Stomach (tissue), 9 donors: ENCODE measurements around the gene IL10RB. TPM values are rescaled to one million over a fixed set of nuclear protein-coding genes. Genes with fewer than 3 reads are reported as not detected.

Experiments used
- DNase-seq, 2 donors: peaks; one replicate each; pipeline versions ENCODE4 v3.0.0 to v3.0.0-alpha.2; 2013 to 2019
- H3K27ac ChIP-seq, 5 donors: fragments of 200-600 bp in 4 of 5; sonication (generic) in 4 of 5; one replicate each; pipeline ENCODE4 v1.5.1; 2013 to 2019; ENCODE audit warnings: mild to moderate bottlenecking in 1 of 5, moderate library complexity in 1 of 5
- H3K27me3 ChIP-seq, 3 donors: fragments of 200-600 bp; sonication (generic); one replicate each; pipeline ENCODE4 v1.5.1; 2017 to 2019; ENCODE audit warnings: mixed run types in 1 of 3
- H3K36me3 ChIP-seq, 4 donors: fragments of 200-600 bp; sonication (generic); 1 replicate in 3 of 4; 2 replicates in 1 of 4; pipeline ENCODE4 v1.5.1; 2016 to 2019
- H3K4me1 ChIP-seq, 4 donors: fragments of 200-600 bp; sonication (generic); one replicate each; pipeline ENCODE4 v1.5.1; 2016 to 2019
- H3K4me3 ChIP-seq, 4 donors: fragments of 200-600 bp; sonication (generic) in 3 of 4; one replicate each; pipeline ENCODE4 v1.5.1; 2016 to 2019; ENCODE audit warnings: mild to moderate bottlenecking in 1 of 4
- H3K9me3 ChIP-seq, 4 donors: fragments of 200-600 bp; sonication (generic); one replicate each; pipeline ENCODE4 v1.5.1; 2016 to 2019
- EP300 ChIP-seq: sonication (generic); formaldehyde crosslinking; IDR thresholded peaks from one replicate; pipeline ENCODE4 v1.6.1; 2017; ENCODE audit warnings: antibody characterized with exemption
- POLR2A ChIP-seq, 4 donors: fragments of 450-650 bp; IDR thresholded peaks; one replicate each; pipeline ENCODE4 v1.6.1; 2016; ENCODE audit warnings: antibody characterized with exemption in 4 of 4, control low read depth in 2 of 4, mild to moderate bottlenecking in 1 of 4, moderate library complexity in 1 of 4
- POLR2AphosphoS5 ChIP-seq, 3 donors: sonication (generic); formaldehyde crosslinking; IDR thresholded peaks; one replicate each; pipeline ENCODE4 v1.6.1; 2016; ENCODE audit warnings: antibody characterized with exemption in 3 of 3
- WGBS, 5 donors: extraction: QIAGEN DNeasy Blood & Tissue Kit in 3 of 5; methylation state at CpG; one replicate each; pipeline versions ENCODE4 v1.1.5 to v1.1.7; 2013 to 2018; 5-methylcytosine and 5-hydroxymethylcytosine counted together
- intact Hi-C: fragments of 100-400 bp; cut with DNase I; formaldehyde crosslinking; loops from one replicate; pipeline ENCODE4 v1.15.1; 2023; ENCODE audit warnings: low total_unique reads
- polyA plus RNA-seq, 3 donors: library from polyadenylated mRNA; stranded (reverse); fragments of 200-250 nt; gene quantifications; one replicate each; pipeline ENCODE4 v1.2.3, GENCODE V29; 2013
- total RNA-seq, 5 donors: library from RNA; depleted of rRNA; stranded (reverse); fragments of >200 nt; gene quantifications; one replicate each; pipeline versions ENCODE4 v1.1.0 to v1.2.3, GENCODE V29; 2014 to 2016
- TF ChIP-seq, protein P1 (sequence below), 7 experiments: fragments of 450-650 bp in 4 of 7; fragments of 200-600 bp in 3 of 7; sonication (generic) in 3 of 7; IDR thresholded peaks; one replicate each; pipeline ENCODE4 v1.5.1; 2016 to 2019; ENCODE audit warnings: antibody characterized with exemption in 7 of 7, control low read depth in 2 of 7, mild to moderate bottlenecking in 1 of 7
- donor health status: healthy with polysubstance abuse.
- donor health status: Bipolar disorder and iron deficiency.
- donor health status: healthy.

The IL10RB gene
- total and polyA plus RNA-seq, 8 donors = 10.3 to 55.3 (median 18.8) TPM; not detected in 1

DNA sequence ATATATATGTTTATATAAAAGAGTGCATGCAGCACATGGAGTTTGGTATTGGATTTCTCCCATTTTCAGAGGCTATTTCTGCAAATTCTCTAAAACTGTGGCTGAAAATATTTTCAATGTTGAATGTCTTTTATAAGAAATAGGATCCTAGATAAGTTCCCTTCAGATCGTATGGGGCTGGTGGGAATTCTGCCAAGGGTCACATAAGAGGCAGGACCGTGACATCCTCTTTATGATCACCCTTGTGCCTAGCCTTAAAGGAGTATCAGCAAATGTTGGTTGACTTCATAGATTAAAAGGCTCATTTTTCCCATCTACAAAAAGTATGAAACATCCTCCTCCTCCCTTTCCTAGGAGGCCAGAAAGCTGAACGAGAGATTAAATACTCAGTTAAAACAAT is 37.7 kb upstream of the IL10RB start:
- Histone ChIP-seq H3K27me3 (no peaks in the 10 kb centered on the region), H3K36me3 (no peaks in the 10 kb centered on the region), H3K4me3 (no peak overlapping the region), H3K9me3 (no peaks in the 10 kb centered on the region), H3K27ac (no peak overlapping the region), H3K4me1 (peaks cover 14 to 39% (median 29%) of the 10 kb centered on the region in 4 donors)
- 49 to 70% (median 56%) methylated on average over 3 of the region's 3 CpGs for WGBS, 5 donors
- intact Hi-C loops = no loop called here
- TF ChIP-seq, protein P1, sequence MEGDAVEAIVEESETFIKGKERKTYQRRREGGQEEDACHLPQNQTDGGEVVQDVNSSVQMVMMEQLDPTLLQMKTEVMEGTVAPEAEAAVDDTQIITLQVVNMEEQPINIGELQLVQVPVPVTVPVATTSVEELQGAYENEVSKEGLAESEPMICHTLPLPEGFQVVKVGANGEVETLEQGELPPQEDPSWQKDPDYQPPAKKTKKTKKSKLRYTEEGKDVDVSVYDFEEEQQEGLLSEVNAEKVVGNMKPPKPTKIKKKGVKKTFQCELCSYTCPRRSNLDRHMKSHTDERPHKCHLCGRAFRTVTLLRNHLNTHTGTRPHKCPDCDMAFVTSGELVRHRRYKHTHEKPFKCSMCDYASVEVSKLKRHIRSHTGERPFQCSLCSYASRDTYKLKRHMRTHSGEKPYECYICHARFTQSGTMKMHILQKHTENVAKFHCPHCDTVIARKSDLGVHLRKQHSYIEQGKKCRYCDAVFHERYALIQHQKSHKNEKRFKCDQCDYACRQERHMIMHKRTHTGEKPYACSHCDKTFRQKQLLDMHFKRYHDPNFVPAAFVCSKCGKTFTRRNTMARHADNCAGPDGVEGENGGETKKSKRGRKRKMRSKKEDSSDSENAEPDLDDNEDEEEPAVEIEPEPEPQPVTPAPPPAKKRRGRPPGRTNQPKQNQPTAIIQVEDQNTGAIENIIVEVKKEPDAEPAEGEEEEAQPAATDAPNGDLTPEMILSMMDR (IDR thresholded peaks at IDR 0.05) = no peak
- TF ChIP-seq EP300 = no peak
- no peak for DNase-seq

GRCh38 chr21:33229099-33229783 is 36.9 kb upstream of the IL10RB start:
- Histone ChIP-seq H3K27ac (peak overlapping the region; percentile 95 to 98 (median 96)), H3K36me3 (no peaks in the 10 kb centered on the region), H3K4me3 (peak overlapping the region; percentile 69 to 99 (median 96)), H3K9me3 (no peaks in the 10 kb centered on the region), H3K27me3 (no peaks in the 10 kb centered on the region), H3K4me1 (peaks cover 14 to 44% (median 30%) of the 10 kb centered on the region in 4 donors)
- 38 to 44% (median 40%) methylated on average over 18 of the region's 18 CpGs for WGBS, 5 donors
- no peak for DNase-seq
- intact Hi-C loops = no loop called here
- TF ChIP-seq, protein P1 (IDR thresholded peaks at IDR 0.05) = no peak
- TF ChIP-seq EP300 (no peak), POLR2AphosphoS5 (IDR thresholded peaks at IDR 0.05) (no peak), POLR2A (IDR thresholded peaks at IDR 0.05) (no peak)

DNA sequence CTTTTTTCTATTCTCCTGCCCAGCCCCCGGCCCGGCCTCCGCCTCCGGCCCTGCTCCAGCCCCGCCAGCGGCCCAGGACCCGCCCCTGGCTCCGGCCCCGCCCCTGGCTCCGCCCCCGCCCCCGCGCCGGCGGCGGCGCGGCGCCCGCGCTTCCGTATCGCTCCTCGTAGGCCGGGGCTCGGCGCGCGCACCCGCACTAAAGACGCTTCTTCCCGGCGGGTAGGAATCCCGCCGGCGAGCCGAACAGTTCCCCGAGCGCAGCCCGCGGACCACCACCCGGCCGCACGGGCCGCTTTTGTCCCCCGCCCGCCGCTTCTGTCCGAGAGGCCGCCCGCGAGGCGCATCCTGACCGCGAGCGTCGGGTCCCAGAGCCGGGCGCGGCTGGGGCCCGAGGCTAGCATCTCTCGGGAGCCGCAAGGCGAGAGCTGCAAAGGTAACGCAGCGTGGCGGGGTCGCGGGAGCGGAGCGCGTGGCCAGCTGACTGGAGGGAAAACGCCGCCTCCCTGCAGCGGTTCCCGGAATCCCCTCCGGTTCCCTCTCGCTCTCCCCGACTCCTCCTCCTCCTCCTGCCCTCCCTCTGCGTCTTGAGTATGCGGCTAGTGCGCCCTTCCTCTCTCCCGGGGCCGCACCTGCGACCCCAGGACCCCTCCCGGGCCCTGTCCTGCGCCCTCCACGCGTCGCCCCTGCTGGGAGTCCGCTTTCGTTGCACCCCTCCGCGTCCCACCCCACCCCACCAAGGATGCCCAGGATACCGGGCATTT is 36.2 kb upstream of the IL10RB start, which contains the start of gene IFNAR2:
Gene IFNAR2 (plus strand): TSS at position 155 of the 761 bp plus-strand sequence. CDS start 11,985 bp downstream, outside the sequence.
- Histone ChIP-seq H3K27me3 (no peaks in the 10 kb centered on the region), H3K27ac (peak within 1 kb of the TSS; percentile 95 to 98 (median 96)), H3K4me1 (peaks cover 14 to 49% (median 30%) of the 10 kb centered on the region in 4 donors), H3K9me3 (no peaks in the 10 kb centered on the region), H3K36me3 (no peaks in the 10 kb centered on the region), H3K4me3 (peak within 1 kb of the TSS; percentile 69 to 99 (median 96))
- DNase-seq = peak; percentile 80 to 90
- 0 to 1% (median 0%) methylated on average over 32 to 95 of the region's 95 CpGs for WGBS, 5 donors
- intact Hi-C loops = no loop called here
- no peak for TF ChIP-seq EP300
- peak; percentile 28 to 79 (median 70) for TF ChIP-seq POLR2AphosphoS5 (IDR thresholded peaks at IDR 0.05)
- TF ChIP-seq, protein P1 (IDR thresholded peaks at IDR 0.05) = no peak

DNA sequence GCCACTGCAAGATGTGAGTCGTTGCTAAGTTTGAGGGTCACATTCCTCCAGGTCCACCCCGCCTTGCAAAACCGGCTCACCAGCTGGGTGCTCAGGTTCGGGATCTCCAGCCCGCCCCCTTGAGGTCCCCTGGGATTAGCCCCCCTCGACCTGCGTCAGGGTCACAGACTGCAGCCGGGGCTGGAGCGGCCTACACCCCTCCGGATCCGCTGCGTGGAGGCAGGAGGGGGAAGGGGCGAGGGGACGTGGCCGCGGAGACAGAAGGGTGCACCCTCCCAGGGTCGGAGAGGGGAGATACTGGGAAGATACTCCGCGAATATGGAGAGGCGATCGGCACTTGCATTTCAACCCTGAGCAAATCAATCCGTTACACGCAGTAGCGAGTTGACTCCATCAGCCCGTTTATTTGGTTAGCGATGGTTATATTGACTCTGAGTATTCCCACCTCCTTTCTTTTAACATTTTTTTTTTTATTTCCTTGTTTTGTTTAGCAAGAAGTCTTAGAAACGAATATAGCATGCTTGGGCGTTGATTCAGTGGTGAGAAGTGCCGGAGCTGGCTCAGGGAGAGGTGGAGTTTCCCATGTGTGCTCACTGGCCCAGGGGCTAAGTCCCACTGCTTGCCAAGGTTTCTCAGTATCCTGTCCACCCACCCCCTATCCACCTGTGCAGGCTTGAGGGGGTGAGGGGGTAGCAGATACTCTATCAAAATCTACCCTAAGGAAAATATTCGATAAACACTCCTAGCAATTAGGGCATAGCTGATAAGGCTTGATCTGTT is 35.4 kb upstream of the IL10RB start:
- DNase-seq = peak in 1 of 2 donors; percentile 82
- TF ChIP-seq, protein P1 (IDR thresholded peaks at IDR 0.05) = no peak
- peak in 1 of 3 donors; percentile 15 for TF ChIP-seq POLR2AphosphoS5 (IDR thresholded peaks at IDR 0.05)
- intact Hi-C loops = no loop called here

More for the DNA sequence above, 35.4 kb upstream of the IL10RB start:
- H3K9me3 ChIP-seq = no peaks in the 10 kb centered on the region
- peak overlapping the region; percentile 69 to 99 (median 96) for H3K4me3 ChIP-seq
- H3K27ac ChIP-seq = peak overlapping the region; percentile 95 to 98 (median 96)
- H3K4me1 ChIP-seq = peaks cover 14 to 51% (median 30%) of the 10 kb centered on the region in 4 donors
- WGBS, 5 donors = 1 to 4% (median 2%) methylated on average over 24 to 30 of the region's 30 CpGs
- H3K27me3 ChIP-seq = no peaks in the 10 kb centered on the region
- H3K36me3 ChIP-seq = no peaks in the 10 kb centered on the region
